Measurements from ENCODE around the gene LDLRAD1. TPM values are rescaled to one million over a fixed set of nuclear protein-coding genes. Genes with fewer than 3 reads are reported as not detected.
"Not testable (repeated sequence)": the region's sequence is repeated elsewhere in the genome, so short reads cannot be mapped to it uniquely, and the experiment has no call there.

LDLRAD1 gene
- total RNA-seq, 2 donors from 2014 or later: not detected

GRCh38 chr1:54007613-54008012 is 10.4 kb downstream of the LDLRAD1 start:
- no peak overlapping the region for H3K4me3 ChIP-seq
- no peak overlapping the region for H3K27ac ChIP-seq
- peak; percentile 30 for DNase-seq (ENCODE audit: low spot score)
- no peaks in the 10 kb centered on the region for H3K9me3 ChIP-seq
- no peaks in the 10 kb centered on the region for H3K4me1 ChIP-seq
- no peaks in the 10 kb centered on the region for H3K36me3 ChIP-seq
- no peak for TF ChIP-seq CTCF (IDR thresholded peaks at IDR 0.05)
- H3K27me3 ChIP-seq: no peaks in the 10 kb centered on the region

GRCh38 chr1:54006508-54006907 is 11.5 kb downstream of the LDLRAD1 start:
- H3K27ac ChIP-seq: no peak overlapping the region
- no peaks in the 10 kb centered on the region for H3K9me3 ChIP-seq
- no peaks in the 10 kb centered on the region for H3K36me3 ChIP-seq
- no peaks in the 10 kb centered on the region for H3K27me3 ChIP-seq
- peak; percentile 1 for DNase-seq (ENCODE audit: low spot score)
- H3K4me1 ChIP-seq: no peaks in the 10 kb centered on the region
- H3K4me3 ChIP-seq: no peak overlapping the region
- no peak for TF ChIP-seq CTCF (IDR thresholded peaks at IDR 0.05)

GRCh38 chr1:54004481-54005049 is 13.4 kb downstream of the LDLRAD1 start:
- TF ChIP-seq CTCF (IDR thresholded peaks at IDR 0.05): no peak
- Histone ChIP-seq H3K27ac (no peak overlapping the region), H3K27me3 (no peaks in the 10 kb centered on the region), H3K9me3 (no peaks in the 10 kb centered on the region), H3K4me1 (no peaks in the 10 kb centered on the region), H3K36me3 (no peaks in the 10 kb centered on the region), H3K4me3 (no peak overlapping the region)
- no peak for DNase-seq (ENCODE audit: low spot score)

GRCh38 chr1:54003750-54004480 is 14.1 kb downstream of the LDLRAD1 start:
- H3K27ac ChIP-seq; H3K9me3 ChIP-seq; H3K4me3 ChIP-seq; H3K27me3 ChIP-seq; DNase-seq (ENCODE audit: low spot score); H3K4me1 ChIP-seq; H3K36me3 ChIP-seq: not testable (repeated sequence)

GRCh38 chr1:54003249-54003646 is 14.7 kb downstream of the LDLRAD1 start:
- H3K27me3 ChIP-seq: no peaks in the 10 kb centered on the region

More at GRCh38 chr1:54003249-54003646, 14.7 kb downstream of the LDLRAD1 start:
- Histone ChIP-seq H3K4me1 (no peaks in the 10 kb centered on the region), H3K36me3 (no peaks in the 10 kb centered on the region), H3K9me3 (no peaks in the 10 kb centered on the region), H3K4me3 (no peak overlapping the region), H3K27ac (no peak overlapping the region)
- DNase-seq (ENCODE audit: low spot score): no peak
- no peak for TF ChIP-seq CTCF (IDR thresholded peaks at IDR 0.05)

Measured in right atrium auricular region (tissue), 2 donors.